GM21390 (cell line): ENCODE results near the gene WBP4.
A peak's percentile ranks its signal among the peaks of the same experiment; 100 is the strongest.
"Not testable (repeated sequence)": the region's sequence is repeated elsewhere in the genome, so short reads cannot be mapped to it uniquely, and the experiment has no call there.

ENCODE experiments used
- ATAC-seq: cut with Tn5 transposase; IDR thresholded peaks from one replicate; pipeline ENCODE4 v1.9.1; 2021; ENCODE audit not compliant: unreplicated experiment

Gene WBP4, protein sequence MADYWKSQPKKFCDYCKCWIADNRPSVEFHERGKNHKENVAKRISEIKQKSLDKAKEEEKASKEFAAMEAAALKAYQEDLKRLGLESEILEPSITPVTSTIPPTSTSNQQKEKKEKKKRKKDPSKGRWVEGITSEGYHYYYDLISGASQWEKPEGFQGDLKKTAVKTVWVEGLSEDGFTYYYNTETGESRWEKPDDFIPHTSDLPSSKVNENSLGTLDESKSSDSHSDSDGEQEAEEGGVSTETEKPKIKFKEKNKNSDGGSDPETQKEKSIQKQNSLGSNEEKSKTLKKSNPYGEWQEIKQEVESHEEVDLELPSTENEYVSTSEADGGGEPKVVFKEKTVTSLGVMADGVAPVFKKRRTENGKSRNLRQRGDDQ

DNA sequence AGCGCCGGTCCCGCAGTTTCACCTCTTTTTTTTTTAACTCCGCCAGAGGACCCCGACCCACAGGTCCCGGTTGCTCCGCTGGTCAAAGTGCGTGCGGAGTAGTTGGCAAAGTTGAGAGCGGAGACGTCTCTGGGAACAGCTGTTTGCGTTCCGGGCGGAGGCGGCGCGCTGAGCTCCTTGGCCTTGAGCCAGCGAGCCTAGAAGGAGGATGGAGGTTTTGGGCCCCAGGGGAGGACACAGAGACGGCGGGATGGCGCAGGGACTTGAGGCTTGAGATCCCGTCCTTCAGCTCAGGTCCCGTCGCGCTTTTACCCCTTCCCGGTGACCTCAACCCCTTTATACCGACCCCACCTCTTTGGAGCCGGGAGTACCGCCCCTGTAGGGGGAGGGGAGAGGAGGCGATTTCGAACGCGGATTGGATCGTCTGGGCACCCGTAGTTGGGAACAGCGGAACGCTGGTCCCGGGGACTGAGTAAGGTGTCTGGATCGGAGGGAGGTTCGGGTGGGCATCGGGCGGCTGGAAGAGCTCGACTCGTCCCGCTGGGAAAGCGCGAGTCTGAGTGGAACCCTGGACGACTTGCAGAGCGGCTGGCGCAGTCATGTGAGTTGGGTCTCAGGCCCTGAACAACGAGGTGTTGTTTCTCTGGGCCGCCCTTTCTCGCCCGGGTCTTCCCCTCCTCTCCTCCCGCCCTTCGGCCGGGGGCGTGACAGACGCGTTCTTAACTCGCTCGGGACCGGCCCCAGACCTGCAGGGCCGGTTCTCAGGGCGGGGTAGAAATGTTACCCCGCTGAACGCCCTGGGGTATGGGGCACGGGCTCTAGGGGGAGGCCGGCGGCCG is at the start of gene WBP4:
Gene WBP4 (plus strand): TSS at position 435 of the 839 bp plus-strand sequence. CDS start 165 bp downstream, at position 600.
- ATAC-seq = peak; percentile 74

DNA sequence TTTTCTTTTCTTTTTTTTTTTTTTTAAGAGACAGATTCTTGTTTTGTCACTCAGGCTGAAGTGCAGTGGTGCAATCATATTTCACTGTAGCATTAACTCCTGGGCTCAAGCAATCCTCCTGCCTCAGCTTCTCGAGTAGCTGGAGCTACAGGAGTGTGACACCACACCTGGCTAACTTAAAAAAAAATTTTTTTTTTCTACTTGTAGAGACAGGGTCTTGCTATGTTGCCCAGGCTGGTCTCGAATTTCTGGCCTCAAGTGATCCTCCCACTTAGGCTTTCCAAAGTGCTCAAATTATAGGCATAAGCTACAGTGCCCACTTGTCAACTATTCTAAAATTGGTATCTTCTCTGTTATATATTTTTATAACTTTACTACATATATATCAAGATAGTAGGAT is 48.8 kb upstream of the WBP4 start:
- ATAC-seq = no peak

DNA sequence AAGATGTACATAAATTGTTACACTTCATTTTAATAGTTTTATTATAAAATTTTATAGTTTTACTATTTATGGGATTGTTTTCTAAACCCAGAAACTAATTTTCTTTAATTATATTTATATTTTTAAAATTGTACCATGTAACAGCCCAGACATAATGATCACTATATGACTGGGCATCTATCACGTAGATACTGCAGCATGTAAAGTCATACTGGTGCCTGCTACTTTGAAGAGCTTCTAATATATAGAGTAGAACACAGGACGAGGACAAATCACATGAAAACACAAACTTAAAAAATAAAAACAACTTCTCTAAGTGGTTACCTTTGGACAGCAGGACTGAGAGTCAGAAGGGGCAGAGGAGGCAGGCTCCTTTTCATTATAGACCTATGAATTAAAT is 47.5 kb upstream of the WBP4 start:
- no peak for ATAC-seq

DNA sequence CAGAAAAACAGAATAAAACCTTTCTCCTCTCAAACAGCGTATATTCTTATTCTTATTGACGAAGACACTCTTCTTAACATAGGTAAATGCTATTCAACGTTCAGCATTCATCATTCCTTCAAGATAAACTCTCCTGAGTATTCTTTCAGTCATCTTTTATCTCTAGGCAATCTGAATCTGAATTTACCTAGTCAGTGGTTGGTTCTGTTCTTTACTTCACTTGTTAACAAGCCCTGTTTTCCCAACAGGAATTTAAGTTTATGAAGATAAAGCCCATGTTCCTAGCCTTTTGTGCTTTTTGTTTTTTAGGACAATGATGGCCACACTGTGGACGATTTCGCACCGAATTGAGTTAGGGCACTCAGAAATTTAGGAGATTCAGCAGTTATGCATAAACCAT is 45.4 kb upstream of the WBP4 start:
- no peak for ATAC-seq

DNA sequence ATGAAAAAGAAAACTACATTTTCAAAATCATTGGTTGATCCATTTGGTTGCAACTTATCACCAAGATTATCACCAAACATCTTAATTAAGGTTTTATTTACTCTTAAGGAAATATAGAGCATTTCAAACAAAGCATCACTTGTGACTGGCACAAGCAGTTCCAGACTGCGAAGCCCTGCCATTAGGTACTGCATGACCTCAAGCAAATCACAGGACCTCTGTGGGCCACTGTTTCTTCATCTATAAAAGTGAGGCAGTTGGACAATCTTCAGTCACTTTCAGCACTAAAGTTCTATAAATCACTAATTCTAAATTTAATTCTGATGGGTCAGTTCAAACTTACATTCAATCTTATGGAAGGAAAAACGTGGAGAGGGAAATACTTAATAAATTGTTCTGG is 44.1 kb upstream of the WBP4 start:
- no peak for ATAC-seq

DNA sequence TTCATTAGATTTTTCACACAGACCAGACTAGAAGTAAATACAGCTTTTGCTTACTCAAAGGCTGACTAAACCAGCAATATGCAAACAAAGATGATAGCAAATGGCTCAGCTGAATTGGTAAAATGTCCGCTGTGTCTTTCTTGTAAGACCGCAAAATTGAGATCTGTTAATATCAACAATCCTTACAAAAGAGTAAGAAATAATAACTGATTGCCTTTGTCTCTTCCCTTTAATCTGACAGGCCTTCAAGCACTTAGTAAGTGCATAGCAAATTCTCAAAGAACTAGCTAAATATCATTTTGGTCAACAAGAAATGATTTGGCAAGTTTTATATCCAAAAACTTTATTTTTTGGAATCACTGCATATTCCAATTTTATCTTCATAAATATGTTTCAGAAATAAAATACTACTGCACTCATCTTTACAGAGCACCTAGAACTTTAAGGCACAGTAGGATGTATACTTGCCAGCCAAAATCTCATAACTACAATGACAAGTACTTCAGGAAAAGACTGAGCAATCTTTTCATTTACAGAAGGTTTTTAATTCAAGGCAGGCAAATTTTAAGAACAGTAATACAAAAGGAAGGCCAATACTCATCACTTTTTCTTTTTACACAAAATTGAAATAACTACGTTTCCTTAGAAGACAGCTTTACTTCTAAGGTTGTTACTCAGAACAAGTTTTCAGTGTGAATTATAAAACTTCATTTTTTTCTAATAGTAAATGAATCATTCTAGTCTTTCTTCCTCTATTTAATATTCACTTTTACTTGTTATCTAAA is 43.3 kb upstream of the WBP4 start:
- no peak for ATAC-seq

DNA sequence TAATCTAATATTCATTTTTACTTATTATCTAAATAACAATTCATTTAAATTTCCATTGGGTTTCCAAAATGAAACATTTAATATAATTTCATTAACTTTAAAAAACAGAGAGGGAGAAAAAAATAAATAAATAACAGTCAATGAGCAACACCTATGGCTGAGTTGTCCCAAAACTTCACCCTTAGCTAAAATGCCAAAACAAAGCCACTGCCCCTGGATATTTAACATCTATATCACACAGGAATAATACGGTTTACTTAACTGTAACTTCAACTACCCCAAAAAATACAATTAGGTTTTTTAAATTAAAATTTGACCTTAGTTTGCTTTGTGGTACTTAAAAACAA is 42.7 kb upstream of the WBP4 start:
- ATAC-seq = no peak

DNA sequence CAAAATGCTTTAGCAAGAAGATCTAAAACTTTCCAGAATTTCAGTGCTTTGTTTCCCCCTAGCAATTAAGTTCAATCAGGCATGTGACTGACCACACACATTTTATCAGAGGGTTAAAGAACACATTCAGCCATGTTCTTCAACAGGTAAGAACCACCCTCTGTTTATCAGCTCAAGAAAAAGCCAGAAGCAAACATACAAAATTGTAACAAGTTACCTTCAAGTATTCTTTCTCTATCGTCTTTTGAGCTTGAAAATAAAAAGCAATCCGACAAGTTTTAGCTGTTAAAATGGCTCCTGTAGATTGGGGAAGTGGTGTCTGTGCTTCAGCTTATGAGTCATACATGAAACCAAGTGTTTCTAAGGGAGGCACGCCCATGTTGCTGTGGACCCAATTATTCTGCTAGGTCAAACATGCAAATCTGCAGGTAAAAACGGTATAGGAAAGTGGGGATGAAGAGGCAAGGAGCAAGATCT is 42.3 kb upstream of the WBP4 start, which contains the start of gene ELF1:
Gene ELF1 (minus strand): TSS at position 306 of the 477 bp plus-strand sequence. CDS start 37,262 bp downstream, outside the sequence.
- ATAC-seq = peak; percentile 85

DNA sequence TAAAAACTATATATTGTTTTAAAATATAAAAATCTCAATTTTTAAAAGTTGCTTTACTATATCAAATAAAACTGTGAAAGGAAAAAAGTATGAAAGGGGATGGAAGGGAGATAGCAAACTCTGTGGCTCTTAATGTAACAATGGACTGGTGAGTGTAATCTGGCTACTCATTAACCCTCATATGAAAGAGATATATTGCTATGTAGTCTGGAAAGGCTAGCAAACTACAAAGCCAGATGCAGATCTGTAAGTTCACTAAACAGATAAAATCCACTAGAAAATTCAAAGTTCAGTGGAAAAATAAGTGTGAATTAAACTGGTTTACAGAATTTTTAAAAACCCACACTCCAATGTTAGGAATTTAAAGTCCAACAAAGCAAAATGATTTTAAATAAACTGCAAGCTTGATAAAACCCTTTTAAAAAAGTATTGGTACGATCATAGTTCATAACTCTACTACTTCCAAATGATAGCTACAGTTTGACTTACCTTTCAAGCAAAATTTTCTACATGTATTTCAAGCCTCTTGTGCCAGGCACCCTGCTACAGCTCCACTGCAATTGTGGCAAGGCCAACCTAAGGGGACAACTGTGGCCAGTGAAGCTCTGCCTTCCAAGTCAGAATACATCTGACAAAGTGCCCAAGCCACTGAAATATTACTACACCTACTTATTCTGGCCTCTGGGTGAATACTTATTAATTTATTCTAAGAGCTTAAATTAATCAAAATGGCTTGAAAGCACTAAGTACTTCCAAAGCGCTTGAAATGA is 41.5 kb upstream of the WBP4 start:
- ATAC-seq = no peak

DNA sequence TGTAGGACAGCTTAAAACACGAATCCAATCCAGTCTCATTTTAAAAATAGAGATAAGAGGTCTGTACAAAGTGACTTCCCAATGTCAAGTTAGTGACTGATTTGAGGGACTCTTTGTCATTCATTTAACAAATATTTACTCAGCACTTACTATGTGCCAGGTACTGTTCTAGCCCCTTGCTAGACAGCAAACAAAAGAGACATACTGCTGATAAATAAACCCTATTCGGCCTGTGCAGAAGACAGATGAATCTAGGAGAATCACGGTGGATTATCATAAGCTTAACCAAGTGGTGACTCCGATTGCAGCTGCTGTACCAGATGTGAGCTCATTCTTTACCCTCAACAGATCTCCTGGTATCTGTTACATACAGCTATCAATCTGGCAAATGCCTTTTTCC is 35.8 kb upstream of the WBP4 start:
- no peak for ATAC-seq

DNA sequence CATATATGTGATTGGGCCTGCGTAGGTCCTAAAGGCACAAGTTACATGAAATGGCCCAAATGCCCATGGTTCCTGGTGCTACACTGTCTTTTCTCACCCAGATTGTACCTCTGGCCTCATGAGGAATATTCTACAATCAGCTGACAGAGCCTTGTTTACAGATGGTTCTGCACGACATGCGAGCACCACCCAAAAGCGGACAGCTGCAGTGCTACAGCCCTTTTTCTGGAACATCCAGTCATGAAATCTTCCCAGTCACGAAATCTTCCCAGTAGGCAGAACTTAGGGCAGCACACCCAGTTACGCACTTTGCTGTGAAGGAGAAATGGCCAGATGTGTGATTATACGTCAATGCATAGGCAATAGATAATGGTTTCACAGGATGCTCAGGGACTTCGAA is 34.5 kb upstream of the WBP4 start:
- no peak for ATAC-seq

DNA sequence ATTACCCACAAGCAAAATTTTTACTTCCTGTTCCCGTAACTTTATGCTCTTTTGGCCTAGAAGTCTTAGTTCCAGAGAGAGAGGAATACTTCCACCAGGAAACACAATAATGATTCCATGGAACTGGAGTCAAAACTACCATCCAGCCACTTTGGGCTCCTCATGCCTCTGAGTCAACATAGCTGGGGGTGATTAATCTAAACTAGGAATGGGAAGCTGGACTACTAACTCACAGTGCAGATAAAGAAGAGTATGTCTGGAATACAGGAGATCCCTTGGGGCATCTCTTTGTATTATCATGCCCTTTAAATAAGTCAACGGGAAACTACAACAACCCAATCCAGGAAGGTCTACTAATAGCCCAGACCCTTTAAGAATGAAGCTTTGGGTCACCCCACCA is 33.3 kb upstream of the WBP4 start:
- no peak for ATAC-seq

DNA sequence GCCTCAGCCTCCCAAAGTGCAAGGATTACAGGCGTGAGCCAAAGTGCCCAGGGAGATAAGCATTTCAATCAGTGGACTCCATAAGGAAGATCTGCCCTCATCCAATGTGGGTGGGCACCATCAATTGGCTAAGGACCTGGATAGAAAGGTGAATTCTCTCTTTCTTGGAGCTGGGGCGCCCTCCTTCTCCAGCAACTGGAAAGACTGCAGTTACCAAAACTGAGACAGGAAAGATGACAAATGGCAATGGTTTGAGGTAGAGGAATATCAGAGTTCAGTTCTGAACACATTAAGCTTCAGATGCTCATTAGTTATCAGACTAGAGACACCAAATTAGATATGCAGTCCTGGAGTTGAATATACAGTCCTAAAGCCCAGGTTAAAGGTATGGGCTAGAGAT is 31.7 kb upstream of the WBP4 start:
- ATAC-seq = no peak

DNA sequence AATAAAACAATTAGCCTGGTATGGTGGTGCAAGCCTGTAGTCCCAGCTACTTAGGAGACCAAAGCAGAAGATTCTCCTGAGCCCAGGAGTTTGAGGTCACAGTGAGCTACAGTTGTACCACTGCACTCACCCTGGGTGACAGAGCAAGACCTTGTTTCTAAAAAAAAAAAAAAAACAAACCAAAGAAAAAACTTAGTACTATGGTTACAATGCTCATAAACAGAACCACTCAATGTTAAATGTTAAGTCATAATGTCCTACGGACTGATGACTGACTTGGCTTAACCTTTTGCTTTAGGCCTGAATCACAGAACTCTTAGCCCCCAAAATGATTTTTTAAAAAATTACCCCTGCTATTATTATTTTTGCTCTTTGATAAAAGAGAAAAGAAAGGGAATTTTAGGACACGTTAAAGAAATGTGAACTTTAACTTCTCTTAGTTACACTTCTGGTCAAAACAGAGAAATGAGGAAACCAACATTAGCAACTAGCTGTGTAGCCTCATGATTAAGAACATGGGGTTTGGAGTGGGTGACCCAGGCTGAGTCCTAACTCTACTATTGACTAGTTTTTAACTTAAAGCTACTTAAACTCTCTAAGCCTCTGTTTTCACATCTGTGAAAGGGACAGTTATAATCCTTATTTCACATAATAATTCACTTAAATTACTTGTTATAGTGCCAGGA is 28.5 kb upstream of the WBP4 start:
- ATAC-seq = no peak

DNA sequence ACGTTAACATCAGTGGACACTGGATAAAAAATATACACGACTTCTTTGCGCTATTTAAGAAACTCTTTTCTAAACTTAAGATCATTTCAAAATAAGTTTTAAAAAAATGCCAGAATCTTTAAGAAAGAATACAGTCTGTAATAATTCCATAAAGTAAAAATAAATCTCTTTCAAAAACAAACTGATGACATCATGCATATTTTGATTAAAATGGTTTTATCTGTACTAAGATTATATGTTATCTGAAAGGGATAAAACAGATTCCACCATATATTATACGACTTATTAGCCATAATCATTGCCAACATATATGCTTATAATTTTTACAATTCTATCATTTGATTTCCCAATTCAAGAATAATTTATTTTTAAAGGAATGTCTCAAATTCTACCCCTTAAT is 26.9 kb upstream of the WBP4 start:
- no peak for ATAC-seq

DNA sequence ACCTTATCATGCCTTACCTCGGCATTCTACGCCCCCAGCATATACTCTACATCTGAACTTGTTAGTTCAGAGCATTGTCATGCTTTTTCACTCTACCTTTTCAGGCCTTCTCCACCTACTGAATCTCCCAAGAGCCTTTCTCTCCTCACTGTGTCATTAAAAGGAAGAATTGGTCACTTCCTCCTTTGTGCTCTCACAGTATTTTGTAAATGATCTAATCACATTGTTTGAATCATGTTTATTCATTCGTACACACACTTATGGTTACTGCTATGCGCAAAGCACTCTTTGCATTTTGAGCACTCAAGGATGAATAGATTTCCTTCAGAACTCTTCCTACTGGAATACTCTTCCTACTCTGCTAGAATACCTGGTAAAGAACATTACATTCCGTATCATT is 26.4 kb upstream of the WBP4 start:
- no peak for ATAC-seq

DNA sequence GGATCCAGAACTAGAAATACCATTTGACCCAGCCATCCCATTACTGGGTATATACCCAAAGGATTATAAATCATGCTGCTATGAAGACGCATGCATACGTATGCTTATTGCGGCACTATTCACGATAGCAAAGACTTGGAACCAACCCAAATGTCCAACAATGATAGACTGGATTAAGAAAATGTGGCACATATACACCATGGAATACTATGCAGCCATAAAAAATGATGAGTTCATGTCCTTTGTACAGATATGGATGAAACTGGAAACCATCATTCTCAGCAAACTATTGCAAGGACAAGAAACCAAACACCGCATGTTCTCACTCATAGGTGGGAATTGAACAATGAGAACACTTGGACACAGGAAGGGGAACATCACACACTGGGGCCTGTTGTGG is 24.8 kb upstream of the WBP4 start:
- not testable (repeated sequence) for ATAC-seq

DNA sequence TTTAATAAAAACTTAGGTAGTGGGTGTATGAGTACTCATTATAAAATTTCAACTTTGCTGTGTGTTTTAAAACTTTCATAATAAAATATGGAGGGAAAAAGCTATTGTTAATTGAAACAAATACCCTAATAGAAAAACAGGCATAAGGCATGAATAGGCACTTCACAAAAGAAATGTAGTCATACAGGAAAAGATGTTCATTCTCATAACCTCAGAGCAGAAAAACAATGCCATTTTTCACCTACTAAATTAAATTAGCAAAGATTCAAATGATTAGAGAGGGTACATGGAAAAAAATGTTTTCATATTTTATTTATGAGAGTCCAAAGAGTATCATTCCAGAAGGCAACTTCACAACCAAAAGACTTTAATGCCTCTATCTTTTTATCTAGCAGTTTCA is 21.6 kb upstream of the WBP4 start:
- ATAC-seq = no peak

DNA sequence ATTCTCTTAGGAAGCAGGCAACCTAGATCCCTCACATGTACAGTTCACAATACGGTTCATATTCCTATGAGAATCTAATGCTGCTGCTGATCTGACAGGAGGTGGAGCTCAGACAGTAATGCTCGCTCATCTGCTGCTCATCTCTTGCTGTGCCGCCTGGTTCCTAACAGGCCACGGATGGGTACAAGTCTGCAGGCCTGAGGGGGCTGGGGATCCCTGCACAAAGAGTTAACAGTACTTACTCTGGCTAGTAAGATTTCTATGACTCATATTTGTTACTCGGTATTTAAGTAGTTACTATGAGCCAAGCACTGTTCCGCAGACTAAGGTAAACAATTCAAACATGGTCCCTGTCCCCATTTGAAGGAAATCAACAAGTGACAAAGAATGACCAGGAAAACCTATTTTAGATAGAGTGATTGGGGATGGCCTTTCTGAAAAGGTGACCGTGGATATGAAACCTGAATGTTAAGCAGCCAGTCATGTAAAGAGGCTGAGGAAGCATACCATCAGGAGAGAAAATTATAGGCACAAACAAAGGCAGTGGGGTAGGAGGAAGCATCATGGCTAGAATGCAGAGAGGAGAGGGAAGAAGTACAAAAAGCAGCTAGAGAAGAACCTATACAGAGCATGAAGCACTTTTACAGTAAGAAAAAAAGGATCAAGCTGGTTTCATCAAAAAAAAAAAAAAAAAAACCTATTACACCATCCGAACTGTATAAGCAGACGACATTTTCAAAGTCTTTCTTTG is 20.6 kb upstream of the WBP4 start:
- no peak for ATAC-seq
